A673 (cell line): ENCODE results near the gene C19orf67.

Source experiments
- EZH2 ChIP-seq: fragments of 200-600 bp; sonication (generic); IDR thresholded peaks from 2 replicates; pipeline ENCODE4 v1.6.1; 2017; ENCODE audit warnings: borderline replicate concordance, low read depth, mild to moderate bottlenecking, mixed read lengths, antibody characterized with exemption, low read length; ENCODE audit not compliant: poor library complexity, severe bottlenecking
- TF ChIP-seq, protein P1 (sequence below): fragments of 300-800, 200-600 bp; sonication (generic); conservative IDR thresholded peaks from 2 replicates; pipeline ENCODE4 v1.5.1; 2017; ENCODE audit warnings: low read depth, mild to moderate bottlenecking, antibody characterized with exemption, low read length, moderate library complexity, mixed read lengths

DNA sequence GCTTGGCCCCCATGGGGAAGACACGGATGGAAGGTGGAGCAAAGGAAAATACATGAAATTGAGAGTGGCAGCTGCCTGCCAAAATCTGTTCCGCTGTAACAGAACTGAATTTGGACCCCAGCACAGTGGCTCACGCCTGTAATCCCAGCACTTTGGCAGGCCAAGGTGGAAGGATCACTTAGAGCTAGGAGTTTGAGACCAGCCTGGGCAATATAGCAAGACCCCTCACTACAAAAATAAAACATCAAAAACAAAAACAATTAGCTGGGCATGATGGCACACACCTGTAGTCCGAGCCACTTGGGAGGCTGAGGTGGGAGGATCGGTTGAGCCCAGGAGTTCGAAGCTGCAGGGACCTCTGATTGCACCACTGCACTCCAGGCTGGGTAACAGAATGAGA, 33.1 kb downstream of the C19orf67 start:
- TF ChIP-seq, protein P1, sequence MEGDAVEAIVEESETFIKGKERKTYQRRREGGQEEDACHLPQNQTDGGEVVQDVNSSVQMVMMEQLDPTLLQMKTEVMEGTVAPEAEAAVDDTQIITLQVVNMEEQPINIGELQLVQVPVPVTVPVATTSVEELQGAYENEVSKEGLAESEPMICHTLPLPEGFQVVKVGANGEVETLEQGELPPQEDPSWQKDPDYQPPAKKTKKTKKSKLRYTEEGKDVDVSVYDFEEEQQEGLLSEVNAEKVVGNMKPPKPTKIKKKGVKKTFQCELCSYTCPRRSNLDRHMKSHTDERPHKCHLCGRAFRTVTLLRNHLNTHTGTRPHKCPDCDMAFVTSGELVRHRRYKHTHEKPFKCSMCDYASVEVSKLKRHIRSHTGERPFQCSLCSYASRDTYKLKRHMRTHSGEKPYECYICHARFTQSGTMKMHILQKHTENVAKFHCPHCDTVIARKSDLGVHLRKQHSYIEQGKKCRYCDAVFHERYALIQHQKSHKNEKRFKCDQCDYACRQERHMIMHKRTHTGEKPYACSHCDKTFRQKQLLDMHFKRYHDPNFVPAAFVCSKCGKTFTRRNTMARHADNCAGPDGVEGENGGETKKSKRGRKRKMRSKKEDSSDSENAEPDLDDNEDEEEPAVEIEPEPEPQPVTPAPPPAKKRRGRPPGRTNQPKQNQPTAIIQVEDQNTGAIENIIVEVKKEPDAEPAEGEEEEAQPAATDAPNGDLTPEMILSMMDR = no peak
- TF ChIP-seq EZH2 = no peak
